Thyroid gland (tissue), 4 donors: ENCODE results near the gene FBXL19. TPM values are rescaled to one million over a fixed set of nuclear protein-coding genes. Genes with fewer than 3 reads are reported as not detected.

Experiments
- DNase-seq, 2 donors: peaks; one replicate each; pipeline ENCODE4 v3.0.0-alpha.2; 2019
- H3K27ac ChIP-seq, 3 donors: fragments of 200-600 bp; sonication (generic); 1 replicate in 2 of 3; 2 replicates in 1 of 3; pipeline ENCODE4 v1.5.1; 2016 to 2019; ENCODE audit warnings: mild to moderate bottlenecking in 1 of 3, moderate library complexity in 1 of 3
- H3K27me3 ChIP-seq: fragments of 200-600 bp; sonication (generic); one replicate; pipeline ENCODE4 v1.5.1; 2019
- H3K36me3 ChIP-seq, 2 donors: fragments of 200-600 bp; sonication (generic); one replicate each; pipeline ENCODE4 v1.5.1; 2016 to 2019
- H3K4me1 ChIP-seq, 2 donors: fragments of 200-600 bp; sonication (generic); one replicate each; pipeline ENCODE4 v1.5.1; 2017 to 2019
- H3K4me3 ChIP-seq, 3 donors: fragments of 200-600 bp; sonication (generic); replicated peaks in 1 of 3; 1 replicate in 2 of 3; 2 replicates in 1 of 3; pipeline ENCODE4 v1.5.1; 2016; ENCODE audit warnings: mild to moderate bottlenecking in 1 of 3
- H3K9me3 ChIP-seq: fragments of 200-600 bp; sonication (generic); one replicate; pipeline ENCODE4 v1.5.1; 2017
- POLR2A ChIP-seq, 2 donors: fragments of 450-650 bp; IDR thresholded peaks; one replicate each; pipeline ENCODE4 v1.6.1; 2017; ENCODE audit warnings: antibody characterized with exemption in 2 of 2, mild to moderate bottlenecking in 2 of 2, moderate library complexity in 1 of 2
- WGBS, 2 donors: methylation state at CpG; one replicate each; pipeline ENCODE4 v1.1.5; 2017; 5-methylcytosine and 5-hydroxymethylcytosine counted together
- intact Hi-C: fragments of 100-400 bp; cut with DNase I; formaldehyde crosslinking; loops from one replicate; pipeline ENCODE4 v1.15.1; 2023
- total RNA-seq, 4 donors: library from RNA; depleted of rRNA; stranded (reverse); fragments of >200 nt; gene quantifications; one replicate each; pipeline ENCODE4 v1.2.3, GENCODE V29; 2016
- TF ChIP-seq, protein P1 (sequence below), 6 experiments: fragments of 200-600 bp in 3 of 6; fragments of 450-650 bp in 3 of 6; sonication (generic) in 3 of 6; IDR thresholded peaks; one replicate each; pipeline ENCODE4 v1.5.1; 2016 to 2019; ENCODE audit warnings: antibody characterized with exemption in 6 of 6, mild to moderate bottlenecking in 2 of 6, inconsistent platforms in 1 of 6, moderate library complexity in 1 of 6

FBXL19 gene
- total RNA-seq, 4 donors from 2014 or later, result 11.7 to 24.0 (median 14.4) TPM

DNA sequence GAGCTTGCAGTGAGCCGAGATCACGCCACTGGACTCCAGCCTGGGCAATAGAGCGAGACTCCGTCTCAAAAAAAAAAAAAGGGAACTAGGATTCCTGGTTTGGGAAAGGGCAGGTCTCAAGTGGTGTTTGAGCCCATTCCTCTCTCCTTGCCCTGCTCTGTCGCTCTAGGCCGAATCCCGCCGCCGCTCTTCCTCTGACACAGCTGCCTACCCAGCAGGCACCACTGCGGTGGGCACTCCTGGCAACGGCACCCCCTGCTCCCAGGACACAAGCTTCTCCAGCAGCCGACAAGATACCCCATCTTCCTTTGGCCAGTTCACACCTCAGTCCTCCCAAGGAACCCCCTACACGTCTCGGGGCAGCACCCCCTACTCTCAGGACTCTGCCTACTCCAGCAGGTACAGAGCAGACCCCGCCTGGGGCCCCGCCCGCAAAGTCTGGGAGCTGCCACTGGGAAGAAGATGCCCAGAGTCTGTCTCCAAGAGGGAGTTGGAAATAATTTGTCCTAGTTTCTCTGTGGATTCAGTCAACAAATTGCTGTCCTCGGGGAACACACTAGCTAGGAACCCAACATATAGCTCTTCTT, 40.6 kb downstream of the FBXL19 start:
- DNase-seq, result no peak
- Histone ChIP-seq H3K27ac (no peak overlapping the region), H3K4me3 (no peak overlapping the region), H3K27me3 (no peaks in the 10 kb centered on the region), H3K4me1 (peaks cover under 1 to 4% of the 10 kb centered on the region in 2 donors), H3K36me3 (peaks cover 87 to 92% of the 10 kb centered on the region in 2 donors), H3K9me3 (no peaks in the 10 kb centered on the region)
- TF ChIP-seq, protein P1, sequence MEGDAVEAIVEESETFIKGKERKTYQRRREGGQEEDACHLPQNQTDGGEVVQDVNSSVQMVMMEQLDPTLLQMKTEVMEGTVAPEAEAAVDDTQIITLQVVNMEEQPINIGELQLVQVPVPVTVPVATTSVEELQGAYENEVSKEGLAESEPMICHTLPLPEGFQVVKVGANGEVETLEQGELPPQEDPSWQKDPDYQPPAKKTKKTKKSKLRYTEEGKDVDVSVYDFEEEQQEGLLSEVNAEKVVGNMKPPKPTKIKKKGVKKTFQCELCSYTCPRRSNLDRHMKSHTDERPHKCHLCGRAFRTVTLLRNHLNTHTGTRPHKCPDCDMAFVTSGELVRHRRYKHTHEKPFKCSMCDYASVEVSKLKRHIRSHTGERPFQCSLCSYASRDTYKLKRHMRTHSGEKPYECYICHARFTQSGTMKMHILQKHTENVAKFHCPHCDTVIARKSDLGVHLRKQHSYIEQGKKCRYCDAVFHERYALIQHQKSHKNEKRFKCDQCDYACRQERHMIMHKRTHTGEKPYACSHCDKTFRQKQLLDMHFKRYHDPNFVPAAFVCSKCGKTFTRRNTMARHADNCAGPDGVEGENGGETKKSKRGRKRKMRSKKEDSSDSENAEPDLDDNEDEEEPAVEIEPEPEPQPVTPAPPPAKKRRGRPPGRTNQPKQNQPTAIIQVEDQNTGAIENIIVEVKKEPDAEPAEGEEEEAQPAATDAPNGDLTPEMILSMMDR (IDR thresholded peaks at IDR 0.05), result no peak
- no peak for TF ChIP-seq POLR2A (IDR thresholded peaks at IDR 0.05)
- intact Hi-C loops, result no loop called here
- WGBS, 2 donors, result 93% methylated on average over 18 of the region's 18 CpGs

DNA sequence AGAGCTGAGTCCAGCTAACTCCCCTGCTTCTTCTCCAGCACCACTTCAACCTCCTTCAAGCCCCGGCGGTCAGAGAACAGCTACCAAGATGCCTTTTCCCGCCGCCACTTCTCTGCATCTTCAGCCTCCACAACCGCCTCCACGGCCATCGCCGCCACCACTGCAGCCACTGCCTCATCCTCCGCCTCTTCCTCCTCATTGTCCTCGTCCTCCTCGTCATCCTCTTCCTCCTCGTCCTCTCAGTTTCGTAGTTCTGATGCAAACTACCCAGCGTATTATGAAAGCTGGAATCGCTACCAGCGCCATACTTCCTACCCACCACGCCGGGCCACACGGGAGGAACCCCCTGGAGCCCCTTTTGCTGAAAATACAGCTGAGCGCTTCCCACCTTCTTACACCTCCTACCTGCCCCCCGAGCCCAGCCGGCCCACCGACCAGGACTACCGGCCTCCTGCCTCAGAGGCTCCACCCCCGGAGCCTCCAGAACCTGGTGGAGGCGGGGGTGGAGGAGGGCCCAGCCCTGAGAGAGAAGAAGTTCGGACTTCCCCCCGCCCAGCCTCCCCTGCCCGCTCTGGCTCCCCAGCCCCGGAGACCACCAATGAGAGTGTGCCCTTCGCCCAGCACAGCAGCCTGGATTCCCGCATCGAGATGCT, 41.3 kb downstream of the FBXL19 start:
- Histone ChIP-seq H3K4me1 (no peaks in the 10 kb centered on the region), H3K4me3 (no peak overlapping the region), H3K9me3 (no peaks in the 10 kb centered on the region), H3K36me3 (peaks cover 93 to 94% of the 10 kb centered on the region in 2 donors), H3K27ac (no peak overlapping the region), H3K27me3 (no peaks in the 10 kb centered on the region)
- DNase-seq, result no peak
- intact Hi-C loops, result no loop called here
- WGBS, 2 donors, result 91 to 93% methylated on average over 31 to 33 of the region's 33 CpGs
- TF ChIP-seq POLR2A (IDR thresholded peaks at IDR 0.05), result no peak
- TF ChIP-seq, protein P1 (IDR thresholded peaks at IDR 0.05), result no peak

DNA sequence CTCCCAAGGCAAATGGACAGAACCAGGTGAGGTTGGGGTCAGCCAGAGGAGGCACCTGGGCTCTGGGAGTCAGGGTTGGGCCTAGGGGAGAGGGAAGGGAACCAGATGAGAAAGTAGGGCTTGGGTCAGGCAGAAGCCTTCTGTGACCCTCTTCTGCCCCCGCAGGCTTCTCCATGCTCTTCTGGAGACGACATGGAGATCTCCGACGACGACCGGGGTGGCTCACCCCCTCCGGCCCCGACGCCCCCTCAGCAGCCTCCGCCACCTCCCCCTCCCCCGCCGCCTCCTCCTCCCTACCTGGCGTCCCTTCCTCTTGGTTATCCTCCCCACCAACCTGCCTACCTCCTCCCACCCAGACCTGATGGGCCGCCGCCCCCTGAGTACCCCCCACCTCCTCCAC, 42.1 kb downstream of the FBXL19 start:
- TF ChIP-seq POLR2A (IDR thresholded peaks at IDR 0.05), result no peak
- TF ChIP-seq, protein P1 (IDR thresholded peaks at IDR 0.05), result no peak
- Histone ChIP-seq H3K4me1 (no peaks in the 10 kb centered on the region), H3K27me3 (no peaks in the 10 kb centered on the region), H3K36me3 (peaks cover 91 to 93% of the 10 kb centered on the region in 2 donors), H3K4me3 (no peak overlapping the region), H3K27ac (no peak overlapping the region), H3K9me3 (no peaks in the 10 kb centered on the region)
- no peak for DNase-seq
- WGBS, 2 donors, result 93 to 94% methylated on average over 15 of the region's 15 CpGs
- intact Hi-C loops, result no loop called here

DNA sequence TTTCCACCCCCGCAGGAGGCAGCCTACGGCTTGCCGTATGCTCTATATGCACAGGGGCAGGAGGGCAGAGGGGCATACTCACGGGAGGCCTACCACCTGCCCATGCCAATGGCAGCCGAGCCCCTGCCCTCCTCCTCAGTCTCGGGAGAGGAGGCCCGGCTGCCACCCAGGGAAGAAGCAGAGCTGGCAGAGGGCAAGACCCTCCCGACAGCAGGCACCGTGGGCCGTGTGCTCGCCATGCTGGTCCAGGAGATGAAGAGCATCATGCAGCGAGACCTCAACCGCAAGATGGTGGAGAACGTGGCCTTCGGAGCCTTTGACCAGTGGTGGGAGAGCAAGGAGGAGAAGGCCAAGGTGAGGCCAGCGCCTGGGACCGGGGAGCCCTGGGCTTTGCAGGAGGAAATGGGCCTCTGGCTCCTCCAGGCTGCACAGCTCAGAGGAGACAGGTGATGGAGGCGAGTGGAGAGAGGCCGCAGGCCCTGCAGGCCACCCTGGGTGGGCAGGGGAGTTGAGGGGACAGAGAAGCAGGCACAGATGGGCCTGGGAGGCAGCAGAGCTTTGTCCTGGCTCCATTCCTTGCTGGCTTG, 42.8 kb downstream of the FBXL19 start:
- H3K4me1 ChIP-seq, result no peaks in the 10 kb centered on the region
- WGBS, 2 donors, result 98% methylated on average over 12 to 17 of the region's 19 CpGs
- H3K27ac ChIP-seq, result no peak overlapping the region
- intact Hi-C loops, result no loop called here
- DNase-seq, result no peak
- H3K4me3 ChIP-seq, result no peak overlapping the region
- peaks cover 92 to 95% of the 10 kb centered on the region in 2 donors for H3K36me3 ChIP-seq
- no peaks in the 10 kb centered on the region for H3K9me3 ChIP-seq
- no peaks in the 10 kb centered on the region for H3K27me3 ChIP-seq
- TF ChIP-seq, protein P1 (IDR thresholded peaks at IDR 0.05), result no peak
- TF ChIP-seq POLR2A (IDR thresholded peaks at IDR 0.05), result no peak

DNA sequence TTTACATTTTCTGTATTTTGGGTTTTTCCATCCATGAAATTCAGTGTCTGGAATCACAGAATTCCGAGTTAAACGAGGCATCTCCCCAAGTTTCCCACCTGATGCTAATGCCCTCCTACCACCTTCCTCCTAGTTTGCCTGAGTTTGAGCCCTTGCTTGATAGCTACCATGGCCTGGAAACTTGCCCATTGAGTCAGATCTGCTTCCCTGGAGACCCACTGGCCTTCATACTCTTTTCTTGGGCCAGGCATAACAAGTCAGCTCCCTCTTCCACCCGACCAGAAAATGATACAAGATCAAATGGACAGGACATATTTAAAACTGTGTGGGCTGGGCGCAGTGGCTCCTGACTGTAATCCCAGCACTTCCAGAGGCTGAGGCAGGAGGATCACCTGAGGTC, 44.4 kb downstream of the FBXL19 start:
- WGBS, 2 donors, result 87 to 93% methylated on average over 4 of the region's 4 CpGs

More for the DNA sequence above, 44.4 kb downstream of the FBXL19 start:
- intact Hi-C loops, result no loop called here
- Histone ChIP-seq H3K4me3 (no peak overlapping the region), H3K36me3 (peaks cover 90 to 95% of the 10 kb centered on the region in 2 donors), H3K27ac (no peak overlapping the region), H3K4me1 (no peaks in the 10 kb centered on the region), H3K27me3 (no peaks in the 10 kb centered on the region), H3K9me3 (no peaks in the 10 kb centered on the region)
- TF ChIP-seq POLR2A (IDR thresholded peaks at IDR 0.05), result no peak
- TF ChIP-seq, protein P1 (IDR thresholded peaks at IDR 0.05), result no peak
- no peak for DNase-seq
